ENCODE results near the gene USP24. TPM values are rescaled to one million over a fixed set of nuclear protein-coding genes. Genes with fewer than 3 reads are reported as not detected.
"Not testable (repeated sequence)": the region's sequence is repeated elsewhere in the genome, so short reads cannot be mapped to it uniquely, and the experiment has no call there.

The USP24 gene
- polyA plus RNA-seq, 1 donor from 2014 or later = 29.5 TPM

DNA sequence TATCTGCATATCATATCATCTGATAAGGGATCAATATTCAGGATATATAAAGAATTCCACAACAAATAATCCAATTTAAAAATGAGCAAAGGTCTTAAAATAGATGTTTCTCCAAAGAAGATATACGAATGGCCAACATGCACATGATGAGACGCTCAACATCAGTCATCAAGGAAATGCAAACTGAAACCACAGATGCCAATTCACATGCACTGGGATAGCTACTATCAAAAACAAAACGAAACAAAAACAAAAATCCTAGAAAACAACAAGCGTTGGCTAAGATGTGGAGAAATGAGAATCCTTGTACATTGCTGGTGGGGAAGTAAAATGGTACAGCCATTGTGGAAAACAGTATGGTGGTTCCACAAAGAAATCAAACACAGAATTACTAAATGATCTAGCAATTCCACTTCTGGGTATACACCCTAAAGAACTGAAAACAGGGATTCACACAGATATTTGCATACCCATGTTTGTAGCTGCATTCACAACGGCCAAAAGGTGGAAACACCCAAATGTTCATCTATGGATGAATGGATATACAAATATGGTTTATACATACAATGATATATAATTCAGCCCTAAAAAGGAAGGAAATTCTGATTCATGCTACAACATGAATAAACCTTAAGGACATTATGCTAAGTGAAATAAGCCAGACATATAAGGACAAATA is 96.4 kb downstream of the USP24 start (continued):
- TF ChIP-seq MXI1 (conservative IDR thresholded peaks at IDR 0.05; ENCODE audit: poor library complexity, severe bottlenecking) (no peak), TAF1 (IDR thresholded peaks at IDR 0.05; ENCODE audit: low read depth) (no peak)

DNA sequence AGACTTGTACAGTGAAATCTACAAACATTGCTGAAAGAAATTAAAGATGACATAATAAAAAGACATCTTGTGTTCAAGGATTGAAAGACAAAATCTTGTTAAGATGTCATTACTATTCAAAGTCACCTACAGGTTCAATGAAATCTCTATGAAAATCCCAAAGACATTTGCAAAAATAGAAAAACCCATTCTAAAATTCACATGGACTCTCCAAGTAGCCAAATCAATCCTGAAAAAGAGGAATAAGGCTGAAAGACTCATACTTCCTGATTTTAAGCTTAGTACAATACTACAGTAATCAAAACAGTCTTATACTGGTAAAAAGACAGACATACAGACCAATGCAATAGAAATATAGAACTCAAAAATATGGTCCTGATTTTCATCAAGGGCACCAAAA is 97.2 kb downstream of the USP24 start:
- no peak overlapping the region for H3K9ac ChIP-seq (ENCODE audit: low read length)
- no peaks in the 10 kb centered on the region for H3K79me2 ChIP-seq (replicated peaks; ENCODE audit: insufficient read depth, low read length)
- no peaks in the 10 kb centered on the region for H3K27me3 ChIP-seq (ENCODE audit: insufficient read depth, low read depth, low read length)
- H3K4me3 ChIP-seq (ENCODE audit: low read length) = no peak overlapping the region
- no peaks in the 10 kb centered on the region for H3K9me3 ChIP-seq (ENCODE audit: low read length)
- TF ChIP-seq EP300 (conservative IDR thresholded peaks at IDR 0.05; ENCODE audit: poor library complexity, severe bottlenecking) (no peak), SMC3 (conservative IDR thresholded peaks at IDR 0.05; ENCODE audit: poor library complexity) (no peak), POLR2AphosphoS5 (IDR thresholded peaks at IDR 0.05) (no peak), RAD21 (conservative IDR thresholded peaks at IDR 0.05) (no peak), MXI1 (conservative IDR thresholded peaks at IDR 0.05; ENCODE audit: poor library complexity, severe bottlenecking) (no peak), EZH2 (IDR thresholded peaks at IDR 0.05; ENCODE audit: borderline replicate concordance, insufficient read depth, low read length, poor library complexity, severe bottlenecking) (no peak), TAF1 (IDR thresholded peaks at IDR 0.05; ENCODE audit: low read depth) (no peak)
- TF ChIP-seq, protein P1, sequence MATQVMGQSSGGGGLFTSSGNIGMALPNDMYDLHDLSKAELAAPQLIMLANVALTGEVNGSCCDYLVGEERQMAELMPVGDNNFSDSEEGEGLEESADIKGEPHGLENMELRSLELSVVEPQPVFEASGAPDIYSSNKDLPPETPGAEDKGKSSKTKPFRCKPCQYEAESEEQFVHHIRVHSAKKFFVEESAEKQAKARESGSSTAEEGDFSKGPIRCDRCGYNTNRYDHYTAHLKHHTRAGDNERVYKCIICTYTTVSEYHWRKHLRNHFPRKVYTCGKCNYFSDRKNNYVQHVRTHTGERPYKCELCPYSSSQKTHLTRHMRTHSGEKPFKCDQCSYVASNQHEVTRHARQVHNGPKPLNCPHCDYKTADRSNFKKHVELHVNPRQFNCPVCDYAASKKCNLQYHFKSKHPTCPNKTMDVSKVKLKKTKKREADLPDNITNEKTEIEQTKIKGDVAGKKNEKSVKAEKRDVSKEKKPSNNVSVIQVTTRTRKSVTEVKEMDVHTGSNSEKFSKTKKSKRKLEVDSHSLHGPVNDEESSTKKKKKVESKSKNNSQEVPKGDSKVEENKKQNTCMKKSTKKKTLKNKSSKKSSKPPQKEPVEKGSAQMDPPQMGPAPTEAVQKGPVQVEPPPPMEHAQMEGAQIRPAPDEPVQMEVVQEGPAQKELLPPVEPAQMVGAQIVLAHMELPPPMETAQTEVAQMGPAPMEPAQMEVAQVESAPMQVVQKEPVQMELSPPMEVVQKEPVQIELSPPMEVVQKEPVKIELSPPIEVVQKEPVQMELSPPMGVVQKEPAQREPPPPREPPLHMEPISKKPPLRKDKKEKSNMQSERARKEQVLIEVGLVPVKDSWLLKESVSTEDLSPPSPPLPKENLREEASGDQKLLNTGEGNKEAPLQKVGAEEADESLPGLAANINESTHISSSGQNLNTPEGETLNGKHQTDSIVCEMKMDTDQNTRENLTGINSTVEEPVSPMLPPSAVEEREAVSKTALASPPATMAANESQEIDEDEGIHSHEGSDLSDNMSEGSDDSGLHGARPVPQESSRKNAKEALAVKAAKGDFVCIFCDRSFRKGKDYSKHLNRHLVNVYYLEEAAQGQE (IDR thresholded peaks at IDR 0.05; ENCODE audit: borderline replicate concordance) = no peak
- TF ChIP-seq, protein P2, sequence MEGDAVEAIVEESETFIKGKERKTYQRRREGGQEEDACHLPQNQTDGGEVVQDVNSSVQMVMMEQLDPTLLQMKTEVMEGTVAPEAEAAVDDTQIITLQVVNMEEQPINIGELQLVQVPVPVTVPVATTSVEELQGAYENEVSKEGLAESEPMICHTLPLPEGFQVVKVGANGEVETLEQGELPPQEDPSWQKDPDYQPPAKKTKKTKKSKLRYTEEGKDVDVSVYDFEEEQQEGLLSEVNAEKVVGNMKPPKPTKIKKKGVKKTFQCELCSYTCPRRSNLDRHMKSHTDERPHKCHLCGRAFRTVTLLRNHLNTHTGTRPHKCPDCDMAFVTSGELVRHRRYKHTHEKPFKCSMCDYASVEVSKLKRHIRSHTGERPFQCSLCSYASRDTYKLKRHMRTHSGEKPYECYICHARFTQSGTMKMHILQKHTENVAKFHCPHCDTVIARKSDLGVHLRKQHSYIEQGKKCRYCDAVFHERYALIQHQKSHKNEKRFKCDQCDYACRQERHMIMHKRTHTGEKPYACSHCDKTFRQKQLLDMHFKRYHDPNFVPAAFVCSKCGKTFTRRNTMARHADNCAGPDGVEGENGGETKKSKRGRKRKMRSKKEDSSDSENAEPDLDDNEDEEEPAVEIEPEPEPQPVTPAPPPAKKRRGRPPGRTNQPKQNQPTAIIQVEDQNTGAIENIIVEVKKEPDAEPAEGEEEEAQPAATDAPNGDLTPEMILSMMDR (IDR thresholded peaks at IDR 0.05; ENCODE audit: poor library complexity, severe bottlenecking) = no peak
- H3K4me2 ChIP-seq (ENCODE audit: low read length) = no peak overlapping the region
- no peaks in the 10 kb centered on the region for H4K20me1 ChIP-seq (ENCODE audit: insufficient read depth)
- no peaks in the 10 kb centered on the region for H3F3A ChIP-seq (ENCODE audit: insufficient read depth, low read length, poor library complexity, severe bottlenecking)
- H3K27ac ChIP-seq (ENCODE audit: low read length) = no peak overlapping the region
- H3K36me3 ChIP-seq (ENCODE audit: insufficient read depth, low read length) = peaks cover 20% of the 10 kb centered on the region
- no peaks in the 10 kb centered on the region for H3K9me2 ChIP-seq (ENCODE audit: insufficient read depth, low read length)
- H2AFZ ChIP-seq (ENCODE audit: low read depth, low read length) = no peak overlapping the region

DNA sequence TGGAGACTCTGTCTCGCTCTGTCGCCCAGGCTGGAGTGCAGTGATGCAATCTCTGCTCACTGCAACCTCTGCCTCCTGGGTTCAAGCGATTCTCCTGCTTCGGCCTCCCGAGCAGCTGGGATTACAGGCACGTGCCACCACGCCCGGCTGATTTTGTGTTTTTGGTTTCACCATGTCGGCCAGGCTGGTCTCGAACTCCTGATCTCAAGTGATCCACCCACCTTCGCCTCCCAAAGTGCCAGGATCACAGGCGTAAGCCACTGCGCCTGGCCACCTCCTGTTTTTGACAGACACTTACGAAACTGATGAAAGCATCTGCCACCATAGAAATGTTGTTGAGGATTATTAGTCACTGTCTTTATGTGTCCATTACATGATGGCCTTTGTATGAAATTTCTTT is 106.2 kb downstream of the USP24 start:
- not testable (repeated sequence) for H3K9me2 ChIP-seq (ENCODE audit: insufficient read depth, low read length)
- peaks cover 13% of the 10 kb centered on the region for H3K36me3 ChIP-seq (ENCODE audit: insufficient read depth, low read length)

More for the DNA sequence above, 106.2 kb downstream of the USP24 start:
- not testable (repeated sequence) for H3K9ac ChIP-seq (ENCODE audit: low read length); H3K27me3 ChIP-seq (ENCODE audit: insufficient read depth, low read depth, low read length); H3K9me3 ChIP-seq (ENCODE audit: low read length); H3K4me2 ChIP-seq (ENCODE audit: low read length); H3K4me3 ChIP-seq (ENCODE audit: low read length); H2AFZ ChIP-seq (ENCODE audit: low read depth, low read length); H3K27ac ChIP-seq (ENCODE audit: low read length); H3K79me2 ChIP-seq (replicated peaks; ENCODE audit: insufficient read depth, low read length); H4K20me1 ChIP-seq (ENCODE audit: insufficient read depth); H3F3A ChIP-seq (ENCODE audit: insufficient read depth, low read length, poor library complexity, severe bottlenecking)

All from neural cell (in vitro differentiated cells).